ENCODE data around the gene SLC9A7. TPM values are rescaled to one million over a fixed set of nuclear protein-coding genes. Genes with fewer than 3 reads are reported as not detected.

The SLC9A7 gene
- total RNA-seq, 1 experiment from 2014 or later: 74.3 TPM

DNA sequence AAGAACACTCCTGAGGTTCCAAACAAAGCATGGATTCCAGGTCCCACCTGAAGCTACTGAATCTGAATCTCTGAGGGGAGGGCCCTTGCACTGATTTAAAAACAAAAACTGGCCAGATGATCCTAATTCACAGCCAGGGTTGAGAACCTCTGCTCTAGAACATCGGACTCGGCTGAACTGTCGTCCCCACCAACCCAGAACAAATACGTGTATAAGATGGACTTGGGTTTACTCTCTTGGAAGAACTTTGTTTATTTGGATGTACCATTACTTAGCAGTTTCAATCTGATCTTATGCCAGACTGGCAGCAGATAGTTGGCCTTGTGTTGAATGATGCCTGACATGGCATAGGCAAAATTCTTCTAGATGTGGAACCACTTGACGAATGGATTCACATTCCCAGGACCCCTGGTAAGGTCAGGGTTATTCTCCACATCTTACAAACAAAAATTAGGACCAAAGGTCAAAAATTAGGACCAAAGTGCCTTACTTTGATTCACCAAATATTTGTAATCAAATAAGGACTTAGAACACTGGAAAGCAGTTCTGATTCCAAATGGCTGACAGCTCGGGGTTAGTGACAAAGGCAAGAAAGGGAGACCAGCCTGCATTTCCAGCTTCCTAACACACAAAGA, 156.3 kb downstream of the SLC9A7 start:
- BruUV-seq (replicated peaks): no TSS peak
- Histone ChIP-seq H3K9me2 (replicated peaks; ENCODE audit: low read length) (no peaks in the 10 kb centered on the region), H3F3A (ENCODE audit: low read length, unreplicated experiment) (peaks cover 3% of the 10 kb centered on the region), H3K9me3 (ENCODE audit: low read length) (no peaks in the 10 kb centered on the region), H3K27me3 (ENCODE audit: low read length) (no peaks in the 10 kb centered on the region), H4K20me1 (ENCODE audit: low read length) (no peaks in the 10 kb centered on the region), H3K27ac (ENCODE audit: low read length) (no peak overlapping the region), H3K79me2 (ENCODE audit: low read length) (0 out of 2 replicates have a peak, but pooled peaks cover 1% of the 10 kb centered on the region), H3K4me2 (ENCODE audit: low read length) (no peak overlapping the region), H2AFZ (ENCODE audit: low read length) (no peak overlapping the region), H3K36me3 (ENCODE audit: low read depth, low read length) (peaks cover 24% of the 10 kb centered on the region), H3K9ac (ENCODE audit: low read length) (no peak overlapping the region), H3K4me3 (ENCODE audit: low read length) (no peak overlapping the region), H3K4me1 (ENCODE audit: insufficient read depth, low read length) (no peaks in the 10 kb centered on the region)
- POLR2A ChIA-PET (ENCODE audit: unreplicated experiment): no interaction called here
- TF ChIP-seq, protein P1, sequence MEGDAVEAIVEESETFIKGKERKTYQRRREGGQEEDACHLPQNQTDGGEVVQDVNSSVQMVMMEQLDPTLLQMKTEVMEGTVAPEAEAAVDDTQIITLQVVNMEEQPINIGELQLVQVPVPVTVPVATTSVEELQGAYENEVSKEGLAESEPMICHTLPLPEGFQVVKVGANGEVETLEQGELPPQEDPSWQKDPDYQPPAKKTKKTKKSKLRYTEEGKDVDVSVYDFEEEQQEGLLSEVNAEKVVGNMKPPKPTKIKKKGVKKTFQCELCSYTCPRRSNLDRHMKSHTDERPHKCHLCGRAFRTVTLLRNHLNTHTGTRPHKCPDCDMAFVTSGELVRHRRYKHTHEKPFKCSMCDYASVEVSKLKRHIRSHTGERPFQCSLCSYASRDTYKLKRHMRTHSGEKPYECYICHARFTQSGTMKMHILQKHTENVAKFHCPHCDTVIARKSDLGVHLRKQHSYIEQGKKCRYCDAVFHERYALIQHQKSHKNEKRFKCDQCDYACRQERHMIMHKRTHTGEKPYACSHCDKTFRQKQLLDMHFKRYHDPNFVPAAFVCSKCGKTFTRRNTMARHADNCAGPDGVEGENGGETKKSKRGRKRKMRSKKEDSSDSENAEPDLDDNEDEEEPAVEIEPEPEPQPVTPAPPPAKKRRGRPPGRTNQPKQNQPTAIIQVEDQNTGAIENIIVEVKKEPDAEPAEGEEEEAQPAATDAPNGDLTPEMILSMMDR (conservative IDR thresholded peaks at IDR 0.05; ENCODE audit: low read depth, low read length): no peak
- TF ChIP-seq EZH2phosphoT487 (IDR thresholded peaks at IDR 0.05; ENCODE audit: borderline replicate concordance, low read length) (no peak), EZH2 (IDR thresholded peaks at IDR 0.05; ENCODE audit: low read length, unreplicated experiment) (no peak)
- ATAC-seq (no peak), DNase-seq (no peak)
- intact Hi-C loops (cut with micrococcal nuclease): no loop called here
- CTCF ChIA-PET: no interaction called here

DNA sequence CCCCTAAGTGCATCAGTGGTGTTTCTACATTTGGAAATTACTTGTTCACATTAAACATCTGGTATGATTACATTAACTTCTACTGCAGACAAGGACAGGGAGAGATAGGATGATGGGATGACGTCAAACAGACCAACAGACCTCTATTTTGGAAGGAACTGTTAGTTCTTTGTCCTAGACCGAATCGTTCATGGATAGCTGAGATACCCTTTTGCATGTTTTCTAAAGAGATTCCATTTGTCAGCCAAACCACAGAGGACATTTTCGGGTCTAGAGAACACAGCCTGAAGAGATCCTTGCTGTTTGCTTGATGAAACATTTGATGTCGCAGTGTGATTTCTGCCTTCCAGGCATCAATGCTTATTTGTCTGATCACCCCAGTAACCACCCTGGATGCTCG, 157.6 kb downstream of the SLC9A7 start:
- POLR2A ChIA-PET (ENCODE audit: unreplicated experiment): no interaction called here
- no peaks in the 10 kb centered on the region for H3K9me2 ChIP-seq (replicated peaks; ENCODE audit: low read length)

More for the DNA sequence above, 157.6 kb downstream of the SLC9A7 start:
- H3K4me2 ChIP-seq (ENCODE audit: low read length): no peak overlapping the region
- H3K9ac ChIP-seq (ENCODE audit: low read length): no peak overlapping the region
- H3F3A ChIP-seq (ENCODE audit: low read length, unreplicated experiment): peaks cover 3% of the 10 kb centered on the region
- H3K36me3 ChIP-seq (ENCODE audit: low read depth, low read length): peaks cover 24% of the 10 kb centered on the region
- no peaks in the 10 kb centered on the region for H4K20me1 ChIP-seq (ENCODE audit: low read length)
- DNase-seq (no peak), ATAC-seq (no peak)
- 0 out of 2 replicates have a peak, but pooled peaks cover 10% of the 10 kb centered on the region for H3K79me2 ChIP-seq (ENCODE audit: low read length)
- H3K4me1 ChIP-seq (ENCODE audit: insufficient read depth, low read length): no peaks in the 10 kb centered on the region
- H3K27ac ChIP-seq (ENCODE audit: low read length): no peak overlapping the region
- no peak overlapping the region for H3K4me3 ChIP-seq (ENCODE audit: low read length)
- no peak overlapping the region for H2AFZ ChIP-seq (ENCODE audit: low read length)
- intact Hi-C loops (cut with micrococcal nuclease): no loop called here
- H3K27me3 ChIP-seq (ENCODE audit: low read length): no peaks in the 10 kb centered on the region
- TF ChIP-seq, protein P1 (conservative IDR thresholded peaks at IDR 0.05; ENCODE audit: low read depth, low read length): no peak
- TF ChIP-seq EZH2 (IDR thresholded peaks at IDR 0.05; ENCODE audit: low read length, unreplicated experiment) (no peak), EZH2phosphoT487 (IDR thresholded peaks at IDR 0.05; ENCODE audit: borderline replicate concordance, low read length) (no peak)
- H3K9me3 ChIP-seq (ENCODE audit: low read length): no peaks in the 10 kb centered on the region
- CTCF ChIA-PET: no interaction called here
- no TSS peak for BruUV-seq (replicated peaks)

Data from PC-3 (cell line).